GM12878 (cell line): ENCODE results near the gene FMO3. TPM values are rescaled to one million over a fixed set of nuclear protein-coding genes. Genes with fewer than 3 reads are reported as not detected.

Experiments used
- ATAC-seq: fragments of 200-7000 bp; cut with Tn5 transposase; 3 replicates; pipeline ENCODE4 v1.9.1; 2020; ENCODE audit warnings: mild to moderate bottlenecking, moderate library complexity
- BruUV-seq: library from RNA; stranded (reverse); fragments of 400-500 nt; replicated peaks from 2 replicates; lab custom pipeline; 2021; lab: Mats Ljungman, UMichigan
- CTCF ChIA-PET: fragments of 300-600 bp; sonication (Branson Sonifier 250); formaldehyde crosslinking; extraction: SDS; loops from one replicate; lab custom pipeline; 2021; ENCODE audit warnings: inconsistent platforms; lab: Yijun Ruan, JAX
- POLR2A ChIA-PET: fragments of 350-600 bp; formaldehyde crosslinking; extraction: SDS; loops from one replicate; lab custom pipeline; 2021; ENCODE audit warnings: inconsistent platforms; lab: Charles Lee
- RAD21 ChIA-PET: fragments of 300-600 bp; sonication (Branson Sonifier 250); formaldehyde crosslinking; loops from one replicate; lab custom pipeline; 2023; ENCODE audit warnings: antibody characterized with exemption; ENCODE audit not compliant: unreplicated experiment; lab: Charles Lee
- SMC1A ChIA-PET: fragments of 300-600 bp; sonication (Branson Sonifier 250); formaldehyde crosslinking; loops from one replicate; lab custom pipeline; 2023; ENCODE audit not compliant: unreplicated experiment, uncharacterized antibody; lab: Charles Lee
- DNase-seq: peaks from one replicate; pipeline ENCODE4 v3.0.0-alpha.2; 2011; ENCODE audit warnings: low read depth, low spot score
- FAIRE-seq: peaks from 3 replicates; lab custom pipeline; 2011; peaks lifted over from hg19 to GRCh38; lab: Jason Lieb, UNC
- H2AFZ ChIP-seq: 2 replicates; pipeline ENCODE4 v1.6.0; 2011; ENCODE audit warnings: low read depth, low read length, control low read depth; ENCODE audit not compliant: control insufficient read depth
- H3K27ac ChIP-seq: 2 replicates; pipeline ENCODE4 v1.5.1; 2011; ENCODE audit warnings: control low read depth; ENCODE audit not compliant: control insufficient read depth, insufficient read depth
- H3K27me3 ChIP-seq, 2 experiments: replicated peaks in 1 of 2; 2 replicates each; pipeline versions ENCODE4 v1.6.0 to v1.6.1; 2011; ENCODE audit warnings: low read length in 1 of 2; ENCODE audit not compliant: control insufficient read depth in 2 of 2, insufficient read depth in 2 of 2
- H3K36me3 ChIP-seq, 2 experiments: 2 replicates each; pipeline ENCODE4 v1.5.1; 2011; ENCODE audit warnings: low read length in 1 of 2; ENCODE audit not compliant: control insufficient read depth in 2 of 2, insufficient read depth in 2 of 2
- H3K4me1 ChIP-seq: 2 replicates; pipeline ENCODE4 v1.6.1; 2011; ENCODE audit warnings: mild to moderate bottlenecking, low read length, moderate library complexity, mixed read lengths; ENCODE audit not compliant: control insufficient read depth, insufficient read depth
- H3K4me2 ChIP-seq: 2 replicates; pipeline ENCODE4 v1.6.0; 2011; ENCODE audit warnings: control low read depth; ENCODE audit not compliant: control insufficient read depth, insufficient read depth
- H3K4me3 ChIP-seq: fragments of 200-600 bp; sonication (generic); 2 replicates; pipeline ENCODE4 v1.5.1; 2016
- H3K79me2 ChIP-seq: 2 replicates; pipeline ENCODE4 v1.6.0; 2011; ENCODE audit warnings: low read length; ENCODE audit not compliant: control insufficient read depth, insufficient read depth
- H3K9ac ChIP-seq: 2 replicates; pipeline ENCODE4 v1.8.0; 2011; ENCODE audit warnings: low read length, control low read depth, mixed read lengths; ENCODE audit not compliant: control insufficient read depth, insufficient read depth
- H3K9me3 ChIP-seq: replicated peaks from 3 replicates; pipeline ENCODE4 v1.5.1; 2011; ENCODE audit warnings: mild to moderate bottlenecking, low read length; ENCODE audit not compliant: control insufficient read depth, insufficient read depth
- H4K20me1 ChIP-seq: 2 replicates; pipeline ENCODE4 v1.6.0; 2011; ENCODE audit not compliant: control insufficient read depth, insufficient read depth
- ATF7 ChIP-seq: fragments of 450-650 bp; IDR thresholded peaks from 2 replicates; pipeline ENCODE4 v1.6.1; 2016; ENCODE audit warnings: low read depth, mild to moderate bottlenecking
- BRCA1 ChIP-seq: IDR thresholded peaks from 2 replicates; pipeline ENCODE4 v1.6.1; 2011; ENCODE audit warnings: low read depth, low read length, improper control_type of control experiment
- CBX5 ChIP-seq: sonication (generic); IDR thresholded peaks from 2 replicates; pipeline ENCODE4 v1.6.1; 2016; ENCODE audit warnings: low read depth, moderate library complexity, mild to moderate bottlenecking, inconsistent platforms
- CHD1 ChIP-seq: IDR thresholded peaks from 2 replicates; pipeline ENCODE4 v1.6.1; 2012; ENCODE audit warnings: low read depth, low read length, improper control_type of control experiment
- CHD2 ChIP-seq: IDR thresholded peaks from 2 replicates; pipeline ENCODE4 v1.6.1; 2011; ENCODE audit warnings: low read depth, low read length, improper control_type of control experiment, borderline replicate concordance
- EP300 ChIP-seq, 2 experiments: fragments of 150-350 bp in 1 of 2; IDR thresholded peaks; 2 replicates each; pipeline ENCODE4 v1.6.1; 2011 to 2012; ENCODE audit warnings: low read depth in 2 of 2, low read length in 2 of 2, borderline replicate concordance in 1 of 2, improper control_type of control experiment in 1 of 2, inconsistent platforms in 1 of 2; ENCODE audit not compliant: control insufficient read depth in 1 of 2
- EZH2 ChIP-seq: IDR thresholded peaks from 2 replicates; pipeline ENCODE4 v1.6.1; 2012; ENCODE audit warnings: low read depth, mild to moderate bottlenecking, control low read depth, inconsistent platforms, low read length, borderline replicate concordance; ENCODE audit not compliant: control insufficient read depth
- LARP7 ChIP-seq: fragments of 450-650 bp; IDR thresholded peaks from 2 replicates; pipeline ENCODE4 v1.6.1; 2017; ENCODE audit warnings: mild to moderate bottlenecking
- MEF2B ChIP-seq: fragments of 450-650 bp; IDR thresholded peaks from 2 replicates; pipeline ENCODE4 v1.6.1; 2018; ENCODE audit warnings: mild to moderate bottlenecking, moderate library complexity; ENCODE audit not compliant: partially characterized antibody, poor library complexity, severe bottlenecking
- SIN3A ChIP-seq: IDR thresholded peaks from 2 replicates; pipeline ENCODE4 v1.6.1; 2012; ENCODE audit warnings: low read depth, low read length, improper control_type of control experiment
- SRF ChIP-seq, 2 experiments: IDR thresholded peaks; 2 replicates each; pipeline ENCODE4 v1.6.1; 2011; ENCODE audit warnings: low read depth in 2 of 2, low read length in 2 of 2, mild to moderate bottlenecking in 1 of 2, moderate library complexity in 1 of 2
- YBX1 ChIP-seq: fragments of 450-650 bp; IDR thresholded peaks from 2 replicates; pipeline ENCODE4 v1.6.1; 2016; ENCODE audit warnings: antibody characterized with exemption
- ZSCAN29 ChIP-seq: fragments of 450-650 bp; IDR thresholded peaks from 2 replicates; pipeline ENCODE4 v1.6.1; 2017; ENCODE audit warnings: mild to moderate bottlenecking, moderate library complexity
- ZZZ3 ChIP-seq: IDR thresholded peaks from 2 replicates; pipeline ENCODE4 v1.6.1; 2011; ENCODE audit warnings: low read depth; ENCODE audit not compliant: control insufficient read depth, insufficient read length
- WGBS: methylation state at CpG from one replicate; pipeline ENCODE4 v1.1.6; 2016; ENCODE audit warnings: low lambda C conversion rate; ENCODE audit not compliant: insufficient replicate concordance, insufficient coverage; ENCODE audit errors: missing lambda C conversion rate; 5-methylcytosine and 5-hydroxymethylcytosine counted together
- in situ Hi-C: fragments of 300-500 bp; cut with MboI; formaldehyde crosslinking; loops from 9 replicates; pipeline ENCODE4 v1.14.3; 2018; ENCODE audit warnings: mixed read lengths
- intact Hi-C: fragments of 100-400 bp; cut with micrococcal nuclease; formaldehyde crosslinking; loops from one replicate; pipeline ENCODE4 v1.14.2; 2022; ENCODE audit not compliant: unreplicated experiment
- polyA plus RNA-seq, 11 experiments: library from polyadenylated mRNA; depleted of rRNA in 4 of 11; unstranded in 6 of 11; stranded (reverse) in 5 of 11; fragments of >200 nt; fragmentation: Nextera tagmentation in 4 of 11; fragmentation: Illumina TruSeq in 1 of 11; extraction: Ambion mirVana in 4 of 11; extraction: Trizol in 1 of 11; gene quantifications; 1 replicate in 1 of 11; 2 replicates in 10 of 11; pipeline versions ENCODE4 v1.2.1 to v1.2.3, GENCODE V29; 2011 to 2016; ENCODE audit warnings: inconsistent platforms in 2 of 11, missing spikeins in 2 of 11, low read depth in 1 of 11
- total RNA-seq, 4 experiments: library from RNA; depleted of rRNA in 3 of 4; stranded (reverse); fragments of >200 nt in 3 of 4; fragmentation: Illumina TruSeq in 1 of 4; extraction: Trizol in 1 of 4; gene quantifications; 2 replicates each; pipeline versions ENCODE4 v1.2.1 to v1.2.3, GENCODE V29; 2013 to 2021
- TF ChIP-seq, protein P1 (sequence below): IDR thresholded peaks from 2 replicates; pipeline ENCODE4 v1.6.1; 2012; ENCODE audit warnings: low read length, inconsistent platforms
- TF ChIP-seq, protein P2 (sequence below): IDR thresholded peaks from 2 replicates; pipeline ENCODE4 v1.6.1; 2011; ENCODE audit warnings: low read depth, mild to moderate bottlenecking, low read length, moderate library complexity, borderline replicate concordance; ENCODE audit errors: extremely low read depth
- TF ChIP-seq, protein P3 (sequence below): fragments of 450-650 bp; IDR thresholded peaks from 2 replicates; pipeline ENCODE4 v1.6.1; 2017; ENCODE audit warnings: mild to moderate bottlenecking, low read depth, inconsistent platforms; ENCODE audit not compliant: poor library complexity, severe bottlenecking
- TF ChIP-seq, protein P4 (sequence below), 3 experiments: IDR thresholded peaks in 2 of 3; conservative IDR thresholded peaks in 1 of 3; 2 replicates each; pipeline ENCODE4 v1.5.1; 2011; ENCODE audit warnings: low read depth in 3 of 3, low read length in 3 of 3, mild to moderate bottlenecking in 3 of 3, control low read depth in 2 of 3, moderate library complexity in 2 of 3, inconsistent platforms in 1 of 3, mixed read lengths in 1 of 3; ENCODE audit not compliant: control insufficient read depth in 2 of 3, insufficient read depth in 1 of 3; ENCODE audit errors: extremely low read depth in 1 of 3

The FMO3 gene
- total and polyA plus RNA-seq, 10 of the 15 experiments (the other 5 are each of a cell fraction or from before 2014, with no cell fraction given): 0.08 to 0.10 TPM; not detected in 8

DNA sequence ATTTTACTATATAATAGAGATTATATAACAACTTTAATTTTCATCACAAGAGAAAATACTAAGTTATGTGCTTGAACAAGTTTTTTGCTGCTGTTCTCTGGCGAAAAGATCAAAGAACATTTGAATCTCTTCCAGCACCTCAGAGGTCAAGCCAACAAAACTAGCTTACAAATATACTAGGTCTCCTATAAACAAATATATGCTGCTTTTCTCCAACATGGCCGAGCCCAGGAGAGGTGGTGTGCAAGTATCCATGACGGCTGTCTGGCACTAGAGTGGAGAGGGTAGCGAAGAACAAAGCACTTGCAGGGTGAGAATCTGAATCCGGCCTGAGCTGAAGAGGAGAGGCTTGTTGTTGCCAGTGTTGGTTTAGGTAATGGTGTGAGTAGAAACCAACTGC is 7.5 kb upstream of the FMO3 start:
- 9% methylated on average over 5 of the region's 5 CpGs for WGBS
- no peak for FAIRE-seq
- Histone ChIP-seq H2AFZ (no peak overlapping the region), H3K9ac (no peak overlapping the region), H3K27me3 (no peaks in the 10 kb centered on the region), H3K79me2 (no peaks in the 10 kb centered on the region), H3K36me3 (no peaks in the 10 kb centered on the region), H3K9me3 (no peaks in the 10 kb centered on the region), H3K27ac (no peak overlapping the region), H3K4me2 (no peak overlapping the region), H3K4me3 (no peak overlapping the region), H4K20me1 (no peaks in the 10 kb centered on the region), H3K4me1 (no peaks in the 10 kb centered on the region)
- intact Hi-C loops: loop anchor here (5.0 to 10.0 kb wide), 2 partner anchors 104 to 232 kb away; partner anchors contain the start of genes FMO2 and FMO4
- no peak for DNase-seq
- POLR2A ChIA-PET: no interaction called here
- SMC1A ChIA-PET: no interaction called here
- ATAC-seq: no peak
- no TSS peak for BruUV-seq
- RAD21 ChIA-PET: no interaction called here
- CTCF ChIA-PET: no interaction called here
- in situ Hi-C loops: no loop called here
- no peak for TF ChIP-seq CBX5
- TF ChIP-seq EZH2: no peak
- no peak for TF ChIP-seq SRF (IDR thresholded peaks at IDR 0.05; ENCODE audit: low read depth in 2 of 2, low read length in 2 of 2)
- no peak for TF ChIP-seq ZSCAN29
- no peak for TF ChIP-seq SIN3A
- TF ChIP-seq BRCA1: no peak
- TF ChIP-seq, protein P1, sequence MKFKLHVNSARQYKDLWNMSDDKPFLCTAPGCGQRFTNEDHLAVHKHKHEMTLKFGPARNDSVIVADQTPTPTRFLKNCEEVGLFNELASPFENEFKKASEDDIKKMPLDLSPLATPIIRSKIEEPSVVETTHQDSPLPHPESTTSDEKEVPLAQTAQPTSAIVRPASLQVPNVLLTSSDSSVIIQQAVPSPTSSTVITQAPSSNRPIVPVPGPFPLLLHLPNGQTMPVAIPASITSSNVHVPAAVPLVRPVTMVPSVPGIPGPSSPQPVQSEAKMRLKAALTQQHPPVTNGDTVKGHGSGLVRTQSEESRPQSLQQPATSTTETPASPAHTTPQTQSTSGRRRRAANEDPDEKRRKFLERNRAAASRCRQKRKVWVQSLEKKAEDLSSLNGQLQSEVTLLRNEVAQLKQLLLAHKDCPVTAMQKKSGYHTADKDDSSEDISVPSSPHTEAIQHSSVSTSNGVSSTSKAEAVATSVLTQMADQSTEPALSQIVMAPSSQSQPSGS: no peak
- TF ChIP-seq, protein P2, sequence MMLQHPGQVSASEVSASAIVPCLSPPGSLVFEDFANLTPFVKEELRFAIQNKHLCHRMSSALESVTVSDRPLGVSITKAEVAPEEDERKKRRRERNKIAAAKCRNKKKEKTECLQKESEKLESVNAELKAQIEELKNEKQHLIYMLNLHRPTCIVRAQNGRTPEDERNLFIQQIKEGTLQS: no peak
- no peak for TF ChIP-seq ZZZ3
- TF ChIP-seq MEF2B: no peak
- no peak for TF ChIP-seq YBX1
- no peak for TF ChIP-seq LARP7
- no peak for TF ChIP-seq EP300 (IDR thresholded peaks at IDR 0.05; ENCODE audit: borderline replicate concordance in 1 of 2, control insufficient read depth in 1 of 2, low read depth in 2 of 2, low read length in 2 of 2)
- TF ChIP-seq CHD2: no peak
- TF ChIP-seq, protein P3, sequence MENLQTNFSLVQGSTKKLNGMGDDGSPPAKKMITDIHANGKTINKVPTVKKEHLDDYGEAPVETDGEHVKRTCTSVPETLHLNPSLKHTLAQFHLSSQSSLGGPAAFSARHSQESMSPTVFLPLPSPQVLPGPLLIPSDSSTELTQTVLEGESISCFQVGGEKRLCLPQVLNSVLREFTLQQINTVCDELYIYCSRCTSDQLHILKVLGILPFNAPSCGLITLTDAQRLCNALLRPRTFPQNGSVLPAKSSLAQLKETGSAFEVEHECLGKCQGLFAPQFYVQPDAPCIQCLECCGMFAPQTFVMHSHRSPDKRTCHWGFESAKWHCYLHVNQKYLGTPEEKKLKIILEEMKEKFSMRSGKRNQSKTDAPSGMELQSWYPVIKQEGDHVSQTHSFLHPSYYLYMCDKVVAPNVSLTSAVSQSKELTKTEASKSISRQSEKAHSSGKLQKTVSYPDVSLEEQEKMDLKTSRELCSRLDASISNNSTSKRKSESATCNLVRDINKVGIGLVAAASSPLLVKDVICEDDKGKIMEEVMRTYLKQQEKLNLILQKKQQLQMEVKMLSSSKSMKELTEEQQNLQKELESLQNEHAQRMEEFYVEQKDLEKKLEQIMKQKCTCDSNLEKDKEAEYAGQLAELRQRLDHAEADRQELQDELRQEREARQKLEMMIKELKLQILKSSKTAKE: no peak
- TF ChIP-seq CHD1: no peak
- TF ChIP-seq, protein P4, sequence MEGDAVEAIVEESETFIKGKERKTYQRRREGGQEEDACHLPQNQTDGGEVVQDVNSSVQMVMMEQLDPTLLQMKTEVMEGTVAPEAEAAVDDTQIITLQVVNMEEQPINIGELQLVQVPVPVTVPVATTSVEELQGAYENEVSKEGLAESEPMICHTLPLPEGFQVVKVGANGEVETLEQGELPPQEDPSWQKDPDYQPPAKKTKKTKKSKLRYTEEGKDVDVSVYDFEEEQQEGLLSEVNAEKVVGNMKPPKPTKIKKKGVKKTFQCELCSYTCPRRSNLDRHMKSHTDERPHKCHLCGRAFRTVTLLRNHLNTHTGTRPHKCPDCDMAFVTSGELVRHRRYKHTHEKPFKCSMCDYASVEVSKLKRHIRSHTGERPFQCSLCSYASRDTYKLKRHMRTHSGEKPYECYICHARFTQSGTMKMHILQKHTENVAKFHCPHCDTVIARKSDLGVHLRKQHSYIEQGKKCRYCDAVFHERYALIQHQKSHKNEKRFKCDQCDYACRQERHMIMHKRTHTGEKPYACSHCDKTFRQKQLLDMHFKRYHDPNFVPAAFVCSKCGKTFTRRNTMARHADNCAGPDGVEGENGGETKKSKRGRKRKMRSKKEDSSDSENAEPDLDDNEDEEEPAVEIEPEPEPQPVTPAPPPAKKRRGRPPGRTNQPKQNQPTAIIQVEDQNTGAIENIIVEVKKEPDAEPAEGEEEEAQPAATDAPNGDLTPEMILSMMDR (IDR thresholded peaks at IDR 0.05 in 2 of 3, conservative IDR thresholded peaks at IDR 0.05 in 1 of 3; ENCODE audit: control insufficient read depth in 2 of 3, extremely low read depth in 1 of 3, insufficient read depth in 1 of 3, low read depth in 3 of 3, low read length in 3 of 3): no peak
- TF ChIP-seq ATF7: no peak
